ENCODE measurements around the gene KCNN3. TPM values are rescaled to one million over a fixed set of nuclear protein-coding genes. Genes with fewer than 3 reads are reported as not detected.

The KCNN3 gene
- total RNA-seq, 2 donors from 2014 or later: 0.10 to 0.42 TPM

DNA sequence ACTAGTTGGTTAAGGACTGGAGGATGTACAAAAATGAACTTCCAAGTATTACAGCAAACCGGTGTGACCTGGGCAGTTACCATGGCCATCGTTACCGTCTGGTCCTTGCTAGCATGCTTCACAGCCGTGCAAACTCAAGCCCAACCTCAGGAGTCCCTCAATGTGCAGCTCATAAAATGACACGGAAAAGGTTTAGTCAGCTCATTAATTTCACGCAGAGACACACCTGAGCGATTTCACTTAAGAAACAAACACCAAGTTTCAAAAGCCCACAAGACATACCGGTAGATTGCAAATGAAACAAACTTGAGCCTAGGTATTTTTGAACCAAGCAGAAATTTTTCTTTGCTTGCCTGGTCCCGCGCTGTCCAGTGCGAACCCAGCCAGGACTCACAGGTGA lies 157.1 kb downstream of the KCNN3 start:
- Mint-ChIP-seq H3K4me1 (ENCODE audit: low read depth) (peaks cover 6% of the 10 kb centered on the region), H3K27ac (no peak overlapping the region), H3K27me3 (ENCODE audit: low read depth) (peaks cover 1% of the 10 kb centered on the region), H3K36me3 (ENCODE audit: insufficient read depth in 2 of 2) (no peaks in the 10 kb centered on the region), H3K4me3 (no peak overlapping the region), H3K9me3 (no peaks in the 10 kb centered on the region)
- DNase-seq (no peak), ATAC-seq (replicated peaks in 1 of 2) (no peak)

DNA sequence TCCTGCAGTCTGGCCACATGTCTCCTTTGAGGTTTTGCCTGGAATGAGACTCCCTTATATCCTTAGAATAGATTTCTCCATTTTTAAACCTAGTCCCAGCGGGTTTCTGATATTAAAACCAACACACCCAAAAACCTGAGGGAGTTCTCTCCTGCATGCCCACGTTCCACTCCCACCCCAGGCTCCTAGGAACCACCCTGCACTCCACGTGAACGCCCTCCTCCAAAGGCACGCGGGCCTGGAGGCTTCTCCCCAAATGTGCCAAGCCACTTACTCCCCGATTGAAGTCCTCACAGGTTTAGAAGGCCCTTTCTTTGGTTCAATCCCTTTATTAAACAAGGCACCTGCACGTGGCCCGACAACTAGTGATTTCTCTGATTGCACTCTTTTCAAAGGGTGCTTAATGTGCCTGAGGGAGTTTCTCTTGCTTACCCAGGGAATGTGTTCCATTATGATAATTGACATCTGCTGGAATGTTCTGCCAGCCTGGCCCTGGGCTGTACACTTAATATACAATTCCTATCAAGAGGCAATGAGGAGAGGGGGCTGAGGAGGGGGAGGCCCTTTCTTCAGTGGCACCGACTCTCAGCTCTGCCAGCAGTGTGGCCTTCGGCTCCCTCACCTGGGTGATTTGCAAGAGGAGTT lies 157.8 kb downstream of the KCNN3 start:
- H3K4me3 Mint-ChIP-seq: no peak overlapping the region
- no peak overlapping the region for H3K27ac Mint-ChIP-seq
- H3K36me3 Mint-ChIP-seq (ENCODE audit: insufficient read depth in 2 of 2): no peaks in the 10 kb centered on the region
- H3K4me1 Mint-ChIP-seq (ENCODE audit: low read depth): peaks cover 6% of the 10 kb centered on the region
- no peaks in the 10 kb centered on the region for H3K9me3 Mint-ChIP-seq
- DNase-seq (no peak), ATAC-seq (replicated peaks in 1 of 2) (no peak)
- H3K27me3 Mint-ChIP-seq (ENCODE audit: low read depth): peaks cover 4% of the 10 kb centered on the region

DNA sequence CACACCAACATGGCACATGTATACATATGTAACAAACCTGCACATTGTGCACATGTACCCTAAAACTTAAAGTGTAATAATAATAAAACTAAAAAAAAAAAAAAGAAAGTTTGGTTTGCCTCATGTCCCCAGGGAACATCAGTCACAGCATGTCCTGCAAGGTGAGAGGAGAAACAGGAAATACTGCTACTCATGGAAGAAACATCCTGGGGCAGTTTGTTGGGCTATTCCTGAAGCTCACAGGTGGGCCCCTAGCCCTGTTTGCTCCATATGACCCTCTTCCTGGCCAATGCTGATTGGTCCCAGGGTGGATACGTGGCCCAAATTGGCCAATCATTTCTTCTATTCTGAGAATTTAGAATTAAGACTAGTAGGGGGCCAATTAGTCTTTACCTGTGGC lies 158.7 kb downstream of the KCNN3 start:
- Mint-ChIP-seq H3K27me3 (ENCODE audit: low read depth) (peaks cover 4% of the 10 kb centered on the region), H3K4me1 (ENCODE audit: low read depth) (peaks cover 6% of the 10 kb centered on the region)
- ATAC-seq (replicated peaks in 1 of 2): no peak

DNA sequence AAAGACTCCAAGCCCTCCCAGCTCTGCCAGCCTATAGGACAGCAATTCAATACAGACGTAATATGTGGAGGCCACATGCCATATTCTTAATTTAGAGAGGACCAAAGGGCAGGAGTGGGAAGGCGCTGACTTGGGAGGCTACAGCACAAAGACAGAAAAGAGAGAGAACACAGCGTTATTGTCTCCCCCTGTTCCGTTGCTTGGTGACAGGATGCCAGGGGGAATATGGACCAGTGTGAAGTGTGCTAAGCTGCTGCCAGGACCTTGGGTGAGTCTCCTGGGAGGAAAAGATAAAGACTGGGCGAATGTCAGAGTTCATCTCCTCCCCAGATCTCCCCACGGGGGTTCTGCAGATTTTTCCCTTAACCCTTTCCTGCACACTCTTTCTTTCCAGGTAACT lies 160.0 kb downstream of the KCNN3 start:
- Mint-ChIP-seq H3K9me3 (no peaks in the 10 kb centered on the region), H3K27me3 (ENCODE audit: low read depth) (peaks cover 4% of the 10 kb centered on the region), H3K27ac (no peak overlapping the region), H3K4me3 (no peak overlapping the region), H3K4me1 (ENCODE audit: low read depth) (peaks cover 6% of the 10 kb centered on the region), H3K36me3 (ENCODE audit: insufficient read depth in 2 of 2) (no peaks in the 10 kb centered on the region)
- ATAC-seq (replicated peaks in 1 of 2) (no peak), DNase-seq (no peak)

More for the DNA sequence above, 158.7 kb downstream of the KCNN3 start:
- DNase-seq: no peak
- Mint-ChIP-seq H3K9me3 (no peaks in the 10 kb centered on the region), H3K36me3 (ENCODE audit: insufficient read depth in 2 of 2) (no peaks in the 10 kb centered on the region), H3K27ac (no peak overlapping the region), H3K4me3 (no peak overlapping the region)

DNA sequence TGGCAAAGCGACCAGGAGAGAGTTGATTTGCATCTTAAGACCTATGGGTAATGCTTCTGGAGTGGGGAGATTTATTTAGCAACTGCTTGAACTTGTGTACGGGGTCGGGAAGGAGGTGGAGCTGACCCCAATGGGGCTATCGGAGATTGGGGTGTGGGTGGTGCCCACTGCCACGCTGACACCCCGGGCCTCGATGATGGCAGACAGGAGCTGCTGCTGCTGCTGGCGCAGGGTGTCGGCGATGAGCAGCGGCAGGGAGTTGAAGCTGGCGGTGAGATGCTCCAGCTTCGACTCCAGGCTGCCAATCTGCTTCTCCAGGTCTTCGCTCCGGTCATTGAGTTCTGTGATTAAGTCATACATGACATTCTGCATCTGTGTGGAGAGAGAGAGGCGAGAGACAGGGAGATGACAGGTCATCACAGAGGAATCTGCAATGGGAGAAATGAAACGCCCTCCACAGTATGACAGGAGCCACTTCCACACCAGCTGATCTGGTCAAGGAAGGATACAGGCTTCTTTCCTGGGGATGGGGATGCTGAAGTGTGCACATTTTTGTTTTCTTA lies 162.1 kb downstream of the KCNN3 start:
- H3K36me3 Mint-ChIP-seq (ENCODE audit: insufficient read depth in 2 of 2): no peaks in the 10 kb centered on the region
- no peak overlapping the region for H3K4me3 Mint-ChIP-seq
- DNase-seq (no peak), ATAC-seq (replicated peaks in 1 of 2) (no peak)
- no peak overlapping the region for H3K27ac Mint-ChIP-seq
- H3K9me3 Mint-ChIP-seq: no peaks in the 10 kb centered on the region
- H3K4me1 Mint-ChIP-seq (ENCODE audit: low read depth): peaks cover 6% of the 10 kb centered on the region
- peaks cover 12% of the 10 kb centered on the region for H3K27me3 Mint-ChIP-seq (ENCODE audit: low read depth)

DNA sequence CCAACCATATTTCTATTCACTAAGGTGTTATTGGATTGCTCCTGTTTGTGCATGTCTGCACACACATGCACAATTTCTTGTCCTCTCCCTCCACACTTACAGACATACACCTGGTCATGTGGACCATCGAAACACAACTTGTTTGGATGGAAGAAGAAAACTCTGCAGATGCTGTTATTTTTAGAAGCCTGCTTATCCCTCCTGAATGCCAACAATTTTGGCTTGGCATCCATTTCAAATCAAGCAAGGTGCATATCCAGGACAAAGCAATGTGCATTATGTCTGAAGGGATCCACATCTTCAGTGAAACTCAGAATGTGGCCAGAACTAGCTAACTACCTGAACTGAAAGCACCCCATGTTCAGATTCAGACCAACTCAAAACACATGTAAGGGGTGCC lies 163.2 kb downstream of the KCNN3 start:
- Mint-ChIP-seq H3K4me3 (no peak overlapping the region), H3K27ac (no peak overlapping the region), H3K4me1 (ENCODE audit: low read depth) (peaks cover 6% of the 10 kb centered on the region), H3K36me3 (ENCODE audit: insufficient read depth in 2 of 2) (no peaks in the 10 kb centered on the region), H3K9me3 (no peaks in the 10 kb centered on the region), H3K27me3 (ENCODE audit: low read depth) (peaks cover 12% of the 10 kb centered on the region)
- DNase-seq: no peak
- no peak for ATAC-seq (replicated peaks in 1 of 2)

DNA sequence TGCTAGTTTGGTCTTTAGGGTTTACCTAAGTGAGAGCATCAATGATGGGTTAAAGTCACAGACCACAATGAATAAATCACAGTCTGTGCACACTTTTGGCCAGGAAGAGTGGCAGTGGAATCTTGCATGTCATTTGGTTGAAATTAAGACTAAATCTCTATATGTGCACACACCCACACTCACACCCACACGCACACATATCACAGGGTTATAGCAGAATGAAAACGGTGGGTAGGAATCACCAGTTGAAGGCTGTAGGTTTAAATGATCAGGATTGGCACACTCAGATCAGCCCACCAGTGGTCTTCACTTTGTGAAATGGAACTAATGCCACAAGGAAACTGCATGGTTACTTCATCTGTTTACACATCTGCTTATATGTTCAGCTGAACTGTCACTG lies 164.5 kb downstream of the KCNN3 start:
- ATAC-seq (replicated peaks in 1 of 2) (no peak), DNase-seq (no peak)
- peaks cover 12% of the 10 kb centered on the region for H3K27me3 Mint-ChIP-seq (ENCODE audit: low read depth)
- no peak overlapping the region for H3K4me3 Mint-ChIP-seq
- no peak overlapping the region for H3K27ac Mint-ChIP-seq
- H3K36me3 Mint-ChIP-seq (ENCODE audit: insufficient read depth in 2 of 2): no peaks in the 10 kb centered on the region
- H3K9me3 Mint-ChIP-seq: no peaks in the 10 kb centered on the region
- H3K4me1 Mint-ChIP-seq (ENCODE audit: low read depth): peaks cover 6% of the 10 kb centered on the region

DNA sequence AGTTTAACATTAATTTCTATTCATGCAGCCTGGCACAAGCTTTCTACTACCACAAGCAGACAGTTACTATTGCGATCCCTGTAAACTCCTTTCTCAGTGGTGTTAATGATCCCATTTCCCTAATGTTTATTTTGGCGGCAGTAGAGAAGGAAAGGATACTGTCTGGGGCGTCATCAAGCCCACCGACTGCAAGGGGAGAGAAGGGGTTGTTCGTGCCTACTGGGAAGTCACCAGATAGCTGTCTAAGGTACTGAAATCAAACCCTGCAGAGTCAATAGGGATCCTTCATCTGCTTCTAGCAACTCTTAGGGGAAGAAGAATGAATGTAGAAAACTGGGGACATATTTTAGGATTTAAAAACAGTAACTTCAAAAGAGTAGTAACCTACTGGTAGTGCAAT lies 166.9 kb downstream of the KCNN3 start:
- Mint-ChIP-seq H3K4me3 (no peak overlapping the region), H3K36me3 (ENCODE audit: insufficient read depth in 2 of 2) (no peaks in the 10 kb centered on the region), H3K27ac (no peak overlapping the region), H3K9me3 (no peaks in the 10 kb centered on the region), H3K4me1 (ENCODE audit: low read depth) (peaks cover 13% of the 10 kb centered on the region), H3K27me3 (ENCODE audit: low read depth) (peaks cover 12% of the 10 kb centered on the region)
- DNase-seq (no peak), ATAC-seq (replicated peaks in 1 of 2) (no peak)

DNA sequence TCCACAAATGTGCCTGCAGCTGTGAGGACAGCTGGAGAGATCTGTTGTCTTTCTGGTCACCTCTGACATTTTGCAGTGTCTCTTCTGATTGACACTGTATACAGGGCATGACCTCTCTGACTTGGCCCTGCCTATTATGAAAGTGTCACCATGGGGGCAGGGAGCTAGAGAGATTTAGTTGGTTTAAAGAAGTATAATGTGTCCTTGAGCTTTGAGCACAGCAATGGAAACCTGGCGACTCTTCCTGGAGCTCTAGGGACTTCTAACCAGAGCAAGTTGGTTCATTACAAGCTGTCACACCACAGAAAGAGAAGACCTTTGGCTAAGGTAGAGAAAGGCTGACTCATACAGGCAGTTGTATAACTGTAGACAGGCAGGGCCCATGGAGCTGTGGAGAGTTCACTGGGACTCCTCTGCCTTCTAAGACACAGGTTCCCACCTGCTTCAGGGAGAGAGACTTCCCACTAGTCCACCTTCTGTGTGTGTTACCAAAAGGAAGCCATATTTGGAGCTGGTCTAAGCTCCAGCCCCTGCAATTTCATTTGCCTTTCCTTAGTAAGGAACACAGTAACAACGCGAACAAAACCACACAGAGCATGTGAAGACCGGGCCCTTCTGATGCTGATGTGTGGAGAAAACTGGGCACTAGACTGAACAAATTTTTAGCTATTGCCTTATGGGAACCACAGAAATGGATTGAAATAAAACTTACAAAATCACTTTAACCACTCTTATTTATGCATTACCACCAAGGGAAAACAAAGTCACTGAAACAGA lies 171.6 kb downstream of the KCNN3 start:
- no peaks in the 10 kb centered on the region for H3K9me3 Mint-ChIP-seq
- DNase-seq: peak in 1 of 2 donors; percentile 15
- H3K27ac Mint-ChIP-seq: no peak overlapping the region

DNA sequence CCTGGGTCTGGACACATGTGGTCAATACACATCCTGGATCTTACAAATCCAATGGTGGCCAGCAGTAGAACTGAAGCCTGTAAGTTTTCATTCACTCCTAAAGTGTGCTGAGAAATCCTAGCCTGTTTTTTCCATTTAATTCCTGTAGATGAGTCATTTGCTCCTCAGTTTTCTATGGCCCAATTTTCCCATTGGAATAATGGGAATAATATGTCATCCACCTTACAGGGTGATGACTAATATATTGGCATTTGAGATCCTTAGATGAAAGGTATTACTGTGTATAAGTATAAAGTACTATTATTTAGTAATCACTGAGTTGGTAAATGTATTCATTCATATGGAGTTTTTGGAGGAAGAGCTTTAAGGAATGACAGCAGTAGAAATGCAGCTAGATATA lies 172.4 kb downstream of the KCNN3 start:
- Mint-ChIP-seq H3K9me3 (no peaks in the 10 kb centered on the region), H3K27me3 (ENCODE audit: low read depth) (peaks cover 11% of the 10 kb centered on the region), H3K27ac (no peak overlapping the region), H3K4me3 (no peak overlapping the region), H3K36me3 (ENCODE audit: insufficient read depth in 2 of 2) (no peaks in the 10 kb centered on the region), H3K4me1 (ENCODE audit: low read depth) (peaks cover 13% of the 10 kb centered on the region)
- DNase-seq (no peak), ATAC-seq (replicated peaks in 1 of 2) (no peak)

More for the DNA sequence above, 171.6 kb downstream of the KCNN3 start:
- ATAC-seq (replicated peaks in 1 of 2): peak; percentile 93 to 94
- Mint-ChIP-seq H3K36me3 (ENCODE audit: insufficient read depth in 2 of 2) (no peaks in the 10 kb centered on the region), H3K4me1 (ENCODE audit: low read depth) (peaks cover 13% of the 10 kb centered on the region), H3K4me3 (no peak overlapping the region), H3K27me3 (ENCODE audit: low read depth) (peaks cover 11% of the 10 kb centered on the region)

DNA sequence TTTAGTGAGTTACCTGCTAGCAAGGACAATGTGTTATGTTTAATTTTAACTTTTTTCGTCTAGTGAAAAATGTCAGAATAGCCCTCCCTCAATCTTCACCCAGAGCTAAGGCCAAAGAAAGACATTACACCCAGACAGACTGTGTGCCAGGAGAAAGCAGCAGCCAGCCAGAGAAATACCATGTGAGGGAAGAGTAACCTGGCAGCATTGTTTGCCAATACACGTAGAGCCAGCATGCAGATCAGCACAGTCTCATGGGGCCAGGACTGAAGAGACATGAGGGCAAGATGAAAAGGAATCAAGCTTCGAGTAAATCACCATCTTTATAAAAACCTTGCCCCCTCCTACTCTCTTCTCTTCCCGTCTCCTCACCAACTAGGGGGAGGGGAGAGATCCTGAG lies 173.6 kb downstream of the KCNN3 start:
- H3K4me3 Mint-ChIP-seq: no peak overlapping the region
- peaks cover 13% of the 10 kb centered on the region for H3K4me1 Mint-ChIP-seq (ENCODE audit: low read depth)
- no peak overlapping the region for H3K27ac Mint-ChIP-seq
- no peak for ATAC-seq (replicated peaks in 1 of 2)
- no peaks in the 10 kb centered on the region for H3K36me3 Mint-ChIP-seq (ENCODE audit: insufficient read depth in 2 of 2)
- H3K9me3 Mint-ChIP-seq: no peaks in the 10 kb centered on the region
- H3K27me3 Mint-ChIP-seq (ENCODE audit: low read depth): peaks cover 11% of the 10 kb centered on the region
- DNase-seq: no peak

DNA sequence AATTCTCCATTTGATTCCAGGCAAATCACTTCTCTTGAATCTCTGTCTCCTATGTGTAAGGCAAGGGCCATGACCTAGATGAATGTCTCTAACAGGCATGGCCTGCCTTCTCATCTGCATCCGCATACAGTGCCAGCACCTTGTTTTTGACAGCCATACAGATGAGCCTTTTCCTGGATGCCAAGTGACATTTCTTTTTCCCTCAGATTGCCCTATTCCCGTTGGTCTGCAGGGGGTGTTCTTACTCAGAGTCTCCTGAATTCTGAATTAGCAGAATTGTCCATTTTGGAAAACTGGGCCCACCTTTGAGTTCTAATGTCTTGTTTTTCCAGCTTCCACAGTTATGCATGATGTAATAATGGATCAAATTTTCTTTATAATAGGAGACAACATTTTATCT lies 174.1 kb downstream of the KCNN3 start:
- Mint-ChIP-seq H3K4me3 (no peak overlapping the region), H3K27me3 (ENCODE audit: low read depth) (peaks cover 11% of the 10 kb centered on the region), H3K9me3 (no peaks in the 10 kb centered on the region), H3K27ac (no peak overlapping the region), H3K4me1 (ENCODE audit: low read depth) (peaks cover 13% of the 10 kb centered on the region), H3K36me3 (ENCODE audit: insufficient read depth in 2 of 2) (no peaks in the 10 kb centered on the region)
- ATAC-seq (replicated peaks in 1 of 2) (no peak), DNase-seq (no peak)

DNA sequence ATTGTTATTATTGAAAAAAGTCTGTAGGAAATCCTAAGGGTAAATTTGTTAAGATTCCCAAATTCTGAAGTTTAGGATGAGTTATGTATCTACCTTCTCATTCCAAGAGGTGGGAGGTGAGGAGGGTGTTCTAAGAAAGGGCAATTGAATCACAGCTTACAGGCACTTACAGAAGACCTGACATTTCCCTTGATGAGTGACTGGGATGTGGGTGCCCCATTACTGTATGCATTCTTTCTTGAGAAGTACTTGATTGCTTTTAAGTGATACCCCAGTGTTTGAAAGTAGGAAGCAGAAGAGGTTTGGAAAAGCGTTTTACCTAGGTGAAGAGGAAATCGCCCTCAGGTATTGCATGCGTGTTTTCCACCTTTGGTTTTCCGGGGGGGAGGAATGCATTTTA lies 175.1 kb downstream of the KCNN3 start:
- ATAC-seq (replicated peaks in 1 of 2): no peak
- H3K9me3 Mint-ChIP-seq: no peaks in the 10 kb centered on the region
- H3K36me3 Mint-ChIP-seq (ENCODE audit: insufficient read depth in 2 of 2): no peaks in the 10 kb centered on the region

More for the DNA sequence above, 175.1 kb downstream of the KCNN3 start:
- peaks cover 13% of the 10 kb centered on the region for H3K4me1 Mint-ChIP-seq (ENCODE audit: low read depth)
- peaks cover 11% of the 10 kb centered on the region for H3K27me3 Mint-ChIP-seq (ENCODE audit: low read depth)
- no peak for DNase-seq
- H3K27ac Mint-ChIP-seq: no peak overlapping the region
- H3K4me3 Mint-ChIP-seq: no peak overlapping the region
